HG03571 (cell line): ENCODE results near the gene GINS2.
A peak's percentile ranks its signal among the peaks of the same experiment; 100 is the strongest.

Experiments used
- ATAC-seq: cut with Tn5 transposase; IDR thresholded peaks from one replicate; pipeline ENCODE4 v1.9.1; 2021; ENCODE audit not compliant: unreplicated experiment

The GINS2 gene

DNA sequence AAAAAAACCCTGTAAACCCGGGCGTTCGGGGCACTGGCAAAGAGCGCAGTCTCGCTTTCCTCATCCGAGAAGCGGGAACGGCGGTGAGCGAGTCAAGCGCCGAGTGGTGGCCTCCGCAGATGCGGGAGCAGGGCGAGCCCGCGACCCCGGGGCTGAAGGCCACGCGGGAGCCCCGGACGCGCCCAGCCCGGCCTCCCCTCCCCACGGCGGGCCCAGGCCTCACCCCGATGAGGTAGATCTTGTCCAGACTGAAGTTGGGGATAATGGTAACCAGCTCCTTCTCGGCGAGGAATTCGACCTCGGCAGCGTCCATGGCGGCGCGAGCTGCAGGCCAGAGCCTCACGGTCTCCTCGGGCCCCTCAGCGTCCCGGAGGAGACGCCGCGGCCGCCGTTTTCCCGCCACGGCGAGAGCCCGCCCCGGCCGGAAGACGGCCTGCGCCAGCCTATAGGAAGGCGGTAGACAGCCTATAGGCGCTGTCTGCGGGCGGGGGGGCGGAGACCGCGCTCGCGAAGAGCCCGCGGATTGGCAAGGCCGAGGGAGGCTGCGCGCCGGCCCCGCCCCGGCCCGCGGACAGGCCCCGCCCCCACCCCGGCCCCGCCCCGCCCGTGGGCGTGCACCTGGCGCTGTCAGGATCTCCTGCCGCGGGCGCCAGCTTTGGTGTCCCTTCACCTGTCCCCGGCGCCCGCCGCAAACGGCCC, at the start of gene GINS2:
Gene GINS2, minus strand, starts transcription at position 369 of the 699 bp plus-strand sequence. Its CDS starts 56 bp downstream, at position 313.
- ATAC-seq, result peak; percentile 87

DNA sequence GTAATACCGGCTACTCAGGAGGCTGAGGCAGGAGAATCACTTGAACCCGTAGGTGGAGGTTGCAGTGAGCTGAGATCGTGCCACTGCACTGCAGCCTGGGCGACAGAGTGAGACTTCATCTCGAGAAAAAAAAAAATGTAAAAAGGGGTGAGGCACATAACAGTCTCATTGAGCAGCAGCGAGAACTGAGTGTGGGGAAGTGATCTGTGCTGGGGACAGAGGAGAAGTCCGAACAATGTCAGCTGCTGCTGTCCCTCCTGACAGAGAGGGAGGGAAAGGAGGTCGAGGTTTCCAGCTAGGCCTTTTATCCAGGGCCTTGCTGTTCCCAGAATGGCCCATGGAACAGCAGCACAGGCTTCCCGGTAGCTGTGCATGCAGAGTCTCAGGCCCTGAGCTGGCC, 48.2 kb upstream of the GINS2 start:
- no peak for ATAC-seq

- no peak for ATAC-seq
Observed at GRCh38 chr16:85735946-85736345, 47.2 kb upstream of the GINS2 start.

- peak; percentile 78 for ATAC-seq
Observed at GRCh38 chr16:85735225-85735635, 46.5 kb upstream of the GINS2 start.

DNA sequence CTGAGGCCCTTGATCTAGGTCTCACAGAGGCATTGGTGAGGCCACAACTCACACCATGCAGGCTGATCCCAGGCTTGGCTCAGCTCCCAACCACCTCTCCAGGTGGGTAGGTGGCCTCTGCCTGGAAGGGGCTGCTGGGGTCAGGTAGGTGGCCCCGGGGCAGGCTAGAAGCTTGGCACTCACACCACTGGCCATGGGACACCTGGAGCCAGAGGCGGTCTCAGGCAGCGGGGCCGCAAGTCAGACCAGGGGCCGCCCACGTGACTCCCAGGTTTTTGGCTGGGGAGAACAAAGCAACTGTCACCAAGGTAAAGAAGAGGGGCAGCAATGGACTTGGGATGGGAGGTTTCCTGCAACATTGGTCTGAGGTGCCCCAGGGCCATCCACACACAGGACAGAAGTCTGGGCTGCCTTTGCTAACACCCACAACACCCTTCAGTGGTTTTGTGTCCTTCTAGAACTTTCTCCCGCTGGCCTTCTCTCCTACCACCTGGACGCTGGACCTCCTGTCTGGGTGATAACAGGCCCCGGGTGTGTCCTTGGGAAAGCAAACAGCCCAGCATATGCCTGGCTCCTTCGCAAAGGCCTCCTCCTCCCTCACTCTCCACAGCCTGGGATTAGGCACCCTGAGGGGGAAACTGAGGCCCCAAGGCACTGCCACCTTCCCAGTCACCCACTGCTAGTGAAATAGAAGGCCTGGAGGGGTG, 45.7 kb upstream of the GINS2 start:
- no peak for ATAC-seq

GRCh38 chr16:85733839-85734170, 45.1 kb upstream of the GINS2 start:
- no peak for ATAC-seq

- ATAC-seq, result no peak
Observed at GRCh38 chr16:85733155-85733838, 44.5 kb upstream of the GINS2 start.

- ATAC-seq, result no peak
Observed at GRCh38 chr16:85731179-85731578, 42.4 kb upstream of the GINS2 start.

GRCh38 chr16:85730186-85730465, 41.4 kb upstream of the GINS2 start:
- ATAC-seq, result no peak

DNA sequence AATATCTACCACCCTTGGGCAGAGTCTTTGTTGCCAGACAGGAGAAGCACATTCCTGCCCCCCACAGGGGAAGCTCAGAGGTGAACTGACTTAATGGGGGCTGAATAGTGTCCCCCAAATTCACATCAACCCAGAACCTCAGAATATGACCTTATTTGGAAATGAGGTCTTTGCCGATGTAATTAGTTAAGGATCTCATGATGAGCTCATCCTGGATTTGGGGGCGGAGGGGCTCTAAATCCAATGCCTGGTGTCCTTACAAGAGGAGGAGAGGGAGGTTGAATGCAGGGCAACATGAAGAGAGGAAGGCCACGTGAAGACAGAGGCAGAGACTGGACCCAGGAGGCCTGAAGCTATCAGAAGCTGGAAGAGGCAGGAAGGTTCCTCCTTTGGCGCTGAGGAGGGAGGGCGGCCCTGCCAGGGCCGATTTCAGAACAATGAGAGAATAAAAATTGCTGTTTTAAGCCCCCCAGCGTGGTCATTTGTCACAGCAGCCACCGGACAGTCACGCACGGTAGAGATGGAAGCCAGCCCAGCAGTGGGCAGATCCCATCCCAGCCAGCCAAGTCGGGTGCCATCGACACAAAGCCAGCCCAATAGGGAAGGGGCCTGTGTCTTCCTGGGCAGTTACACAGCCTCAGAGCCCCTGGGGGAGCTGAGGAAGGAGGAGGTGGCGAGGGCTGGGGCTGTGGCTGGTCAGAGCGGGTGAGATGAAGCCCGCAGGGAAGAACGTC, 40.9 kb upstream of the GINS2 start:
- ATAC-seq, result no peak

DNA sequence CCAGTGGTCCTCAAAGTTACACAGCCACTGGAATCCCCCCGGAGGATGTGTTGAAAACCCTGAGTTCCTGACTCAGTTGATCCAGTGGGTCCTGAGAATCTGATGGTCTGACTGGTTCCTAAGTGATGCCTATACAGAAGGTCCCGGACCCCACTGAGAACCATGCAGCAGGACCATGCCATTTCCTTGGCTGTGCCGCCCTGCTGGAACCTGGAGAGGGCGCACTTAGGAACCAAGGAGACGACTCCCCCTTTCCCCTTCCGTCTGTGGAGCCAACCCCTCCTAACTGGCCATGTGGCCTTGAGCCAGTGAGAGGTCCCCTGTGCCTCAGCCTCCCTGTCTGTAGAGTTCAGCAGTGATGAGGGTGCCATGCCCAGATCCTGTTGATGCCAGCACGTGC, 40.1 kb upstream of the GINS2 start:
- ATAC-seq, result no peak

- no peak for ATAC-seq
Observed at GRCh38 chr16:85724936-85725335, 36.2 kb upstream of the GINS2 start.

DNA sequence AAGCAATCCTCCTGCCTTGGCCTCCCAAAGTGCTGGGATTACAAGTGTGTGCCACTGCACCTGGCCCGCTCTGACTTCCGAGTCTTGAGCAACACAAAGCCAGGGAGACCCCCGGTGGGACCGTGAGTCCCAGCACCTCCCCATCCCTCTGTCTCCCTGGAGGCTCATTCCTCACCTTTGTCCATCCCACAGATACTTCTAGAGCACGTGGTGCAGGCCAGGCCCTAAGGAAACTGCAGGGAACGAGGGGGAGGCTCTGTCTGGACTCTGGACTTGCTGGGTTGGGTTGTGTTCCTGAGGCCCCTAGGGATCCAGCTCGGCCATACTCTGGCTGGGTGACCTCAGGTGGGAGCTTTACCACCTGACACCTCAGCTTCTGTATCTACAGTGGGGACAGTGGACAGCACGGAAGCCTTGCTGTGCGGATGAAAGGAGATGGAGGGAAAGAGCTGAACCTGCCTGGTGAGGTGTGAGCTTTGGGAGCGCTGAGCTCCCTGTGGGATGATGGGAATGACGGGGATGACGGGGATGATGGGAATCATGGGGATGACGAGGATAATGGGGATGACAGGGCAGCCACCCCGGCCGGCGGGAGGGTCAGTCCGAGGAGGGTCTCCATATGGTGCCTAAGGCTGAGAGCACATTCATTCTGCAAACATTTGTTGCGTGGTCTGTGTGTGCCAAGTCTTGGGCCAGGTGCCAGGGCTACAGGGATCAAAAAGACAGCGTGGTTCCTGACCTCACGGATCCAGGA, 35.5 kb upstream of the GINS2 start:
- ATAC-seq, result no peak

GRCh38 chr16:85722128-85722893, 33.6 kb upstream of the GINS2 start:
- ATAC-seq, result no peak

DNA sequence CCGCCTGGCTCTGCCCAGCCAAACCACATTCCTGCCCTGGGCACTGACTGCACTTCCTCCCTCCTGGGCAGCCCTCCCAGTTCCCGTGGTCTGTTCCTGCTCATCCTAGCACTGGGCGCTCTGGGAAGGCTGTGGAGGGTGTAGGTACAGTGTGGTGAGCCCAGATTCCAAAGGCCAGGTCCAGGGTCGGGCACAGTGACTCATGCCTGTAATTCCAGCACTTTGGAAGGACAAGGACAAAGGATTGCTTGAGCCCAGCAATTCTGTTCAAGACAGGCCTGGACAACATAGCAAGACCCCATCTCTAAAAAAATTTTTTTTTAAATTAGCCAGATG, 31.5 kb upstream of the GINS2 start:
- no peak for ATAC-seq

DNA sequence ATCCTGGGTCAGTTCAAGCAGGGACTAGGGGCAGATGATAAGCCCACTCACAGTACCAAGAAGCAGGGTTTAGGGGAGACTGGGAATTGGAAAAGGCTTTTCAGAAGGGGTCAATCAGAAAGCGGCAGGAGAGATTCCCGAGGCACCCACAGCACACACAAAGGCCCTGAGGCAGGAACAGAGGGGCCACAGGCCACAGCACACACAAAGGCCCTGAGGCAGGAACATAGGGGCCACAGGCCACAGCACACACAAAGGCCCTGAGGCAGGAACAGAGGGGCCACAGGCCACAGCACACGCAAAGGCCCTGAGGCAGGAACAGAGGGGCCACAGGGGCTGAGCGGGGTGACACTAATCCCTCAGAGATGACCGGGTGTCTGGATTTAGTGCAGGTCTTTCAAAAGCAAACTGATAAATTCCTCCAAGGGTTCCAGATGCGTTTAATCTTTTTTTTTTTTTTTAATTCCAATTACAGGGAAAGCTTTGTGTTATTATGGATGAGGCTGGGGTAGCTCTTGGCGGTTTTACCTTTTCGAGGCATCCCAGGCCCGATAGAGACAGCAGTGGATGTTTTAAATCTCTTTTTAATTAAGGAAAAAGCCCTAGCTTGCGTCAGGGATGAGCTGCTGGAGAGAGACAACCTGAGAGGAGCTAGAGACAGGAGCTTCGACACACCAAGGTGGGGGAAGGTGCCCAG, 31.0 kb upstream of the GINS2 start:
- ATAC-seq, result no peak

- ATAC-seq, result no peak
Observed at GRCh38 chr16:85718682-85719081, 29.9 kb upstream of the GINS2 start.

DNA sequence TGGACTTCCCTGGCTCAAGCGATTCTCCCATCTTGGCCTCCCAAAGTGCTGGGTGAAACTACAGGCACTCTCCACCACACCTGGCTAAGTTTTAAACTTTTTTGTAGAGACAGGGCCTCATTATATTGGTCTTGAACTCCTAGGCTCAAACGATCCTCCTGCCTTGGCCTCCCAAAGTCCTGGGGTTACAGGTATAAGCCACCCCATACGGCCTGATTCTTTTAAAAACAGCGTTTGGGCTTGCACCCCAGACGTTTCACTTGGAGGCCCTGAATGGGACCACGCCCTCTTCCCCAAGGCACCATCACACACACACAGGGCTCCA, 29.4 kb upstream of the GINS2 start:
- ATAC-seq, result no peak

- no peak for ATAC-seq
Observed at GRCh38 chr16:85717393-85718152, 28.8 kb upstream of the GINS2 start.
